Prostate gland (tissue), 2 donors: Measurements from ENCODE around the gene PTPRM. TPM values are rescaled to one million over a fixed set of nuclear protein-coding genes. Genes with fewer than 3 reads are reported as not detected.

Experiments used
- DNase-seq: peaks from one replicate; pipeline ENCODE4 v3.0.0-alpha.2; 2019; ENCODE audit warnings: low spot score
- H3K27ac ChIP-seq, 2 donors: fragments of 200-600 bp; sonication (generic); 2 replicates each; pipeline ENCODE4 v1.5.1; 2017 to 2019
- H3K27me3 ChIP-seq: fragments of 200-600 bp; sonication (generic); replicated peaks from 2 replicates; pipeline ENCODE4 v1.5.1; 2019; ENCODE audit not compliant: insufficient read depth
- H3K36me3 ChIP-seq, 2 donors: fragments of 200-600 bp; sonication (generic); 1 replicate in 1 of 2; 2 replicates in 1 of 2; pipeline versions ENCODE4 v1.5.1 to v1.8.1; 2017 to 2019
- H3K4me1 ChIP-seq: fragments of 200-600 bp; sonication (generic); replicated peaks from 2 replicates; pipeline ENCODE4 v1.5.1; 2019
- H3K4me3 ChIP-seq, 2 donors: fragments of 200-600 bp; sonication (generic); 2 replicates each; pipeline ENCODE4 v1.5.1; 2017 to 2019
- H3K9me3 ChIP-seq: fragments of 200-600 bp; sonication (generic); 2 replicates; pipeline ENCODE4 v1.5.1; 2017
- POLR2A ChIP-seq: fragments of 450-650 bp; IDR thresholded peaks from one replicate; pipeline ENCODE4 v1.6.1; 2016; ENCODE audit warnings: antibody characterized with exemption, mild to moderate bottlenecking
- POLR2AphosphoS5 ChIP-seq: sonication (generic); formaldehyde crosslinking; IDR thresholded peaks from one replicate; pipeline ENCODE4 v1.6.1; 2017; ENCODE audit warnings: antibody characterized with exemption
- WGBS: methylation state at CpG from one replicate; pipeline ENCODE4 v1.1.5; 2018; 5-methylcytosine and 5-hydroxymethylcytosine counted together
- intact Hi-C: fragments of 100-400 bp; cut with DNase I; formaldehyde crosslinking; loops from one replicate; pipeline ENCODE4 v1.14.2; 2022
- total RNA-seq, 2 donors: library from RNA; depleted of rRNA; stranded (reverse); fragments of >200 nt; gene quantifications; one replicate each; pipeline ENCODE4 v1.1.0, GENCODE V29; 2016
- TF ChIP-seq, protein P1 (sequence below), 4 experiments: fragments of 200-600 bp in 2 of 4; fragments of 450-650 bp in 2 of 4; sonication (generic) in 2 of 4; IDR thresholded peaks; 1 replicate in 3 of 4; 2 replicates in 1 of 4; pipeline ENCODE4 v1.5.1; 2016 to 2019; ENCODE audit warnings: antibody characterized with exemption in 4 of 4, mild to moderate bottlenecking in 2 of 4, moderate library complexity in 2 of 4

Gene PTPRM
- total RNA-seq, 2 donors from 2014 or later: 32.9 to 92.6 TPM

DNA sequence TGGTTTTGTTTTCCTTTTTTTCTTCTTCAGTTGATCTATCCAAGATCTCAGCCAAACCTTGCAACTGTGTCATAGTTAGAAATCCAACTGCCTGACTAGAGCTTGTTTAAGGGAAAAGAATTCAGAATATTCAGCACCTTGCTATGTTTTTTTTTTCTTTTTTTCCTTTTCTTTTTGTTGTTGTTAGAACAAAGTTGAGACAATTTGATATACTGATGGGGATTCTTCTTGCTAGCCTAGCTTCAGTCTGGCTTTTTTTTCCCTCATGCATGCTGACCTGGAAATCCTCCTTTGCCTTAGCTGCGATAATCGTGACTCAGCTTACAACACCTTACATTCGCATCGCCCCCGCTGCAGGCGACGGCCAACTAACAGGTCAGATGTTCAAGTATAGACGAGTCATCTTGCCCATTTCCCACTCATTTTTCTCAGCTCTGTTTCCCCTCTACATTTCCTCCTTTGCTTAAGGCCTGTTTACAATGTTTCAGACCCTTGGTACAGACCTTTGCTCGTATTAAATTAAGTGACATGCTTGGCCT is 554.9 kb downstream of the PTPRM start:
- 88% methylated on average over 9 of the region's 9 CpGs for WGBS
- intact Hi-C loops: no loop called here
- Histone ChIP-seq H3K27me3 (no peaks in the 10 kb centered on the region), H3K27ac (no peak overlapping the region), H3K4me3 (no peak overlapping the region), H3K4me1 (no peaks in the 10 kb centered on the region), H3K9me3 (no peaks in the 10 kb centered on the region), H3K36me3 (no peaks in the 10 kb centered on the region)
- TF ChIP-seq, protein P1, sequence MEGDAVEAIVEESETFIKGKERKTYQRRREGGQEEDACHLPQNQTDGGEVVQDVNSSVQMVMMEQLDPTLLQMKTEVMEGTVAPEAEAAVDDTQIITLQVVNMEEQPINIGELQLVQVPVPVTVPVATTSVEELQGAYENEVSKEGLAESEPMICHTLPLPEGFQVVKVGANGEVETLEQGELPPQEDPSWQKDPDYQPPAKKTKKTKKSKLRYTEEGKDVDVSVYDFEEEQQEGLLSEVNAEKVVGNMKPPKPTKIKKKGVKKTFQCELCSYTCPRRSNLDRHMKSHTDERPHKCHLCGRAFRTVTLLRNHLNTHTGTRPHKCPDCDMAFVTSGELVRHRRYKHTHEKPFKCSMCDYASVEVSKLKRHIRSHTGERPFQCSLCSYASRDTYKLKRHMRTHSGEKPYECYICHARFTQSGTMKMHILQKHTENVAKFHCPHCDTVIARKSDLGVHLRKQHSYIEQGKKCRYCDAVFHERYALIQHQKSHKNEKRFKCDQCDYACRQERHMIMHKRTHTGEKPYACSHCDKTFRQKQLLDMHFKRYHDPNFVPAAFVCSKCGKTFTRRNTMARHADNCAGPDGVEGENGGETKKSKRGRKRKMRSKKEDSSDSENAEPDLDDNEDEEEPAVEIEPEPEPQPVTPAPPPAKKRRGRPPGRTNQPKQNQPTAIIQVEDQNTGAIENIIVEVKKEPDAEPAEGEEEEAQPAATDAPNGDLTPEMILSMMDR (IDR thresholded peaks at IDR 0.05): no peak
- TF ChIP-seq POLR2AphosphoS5 (no peak), POLR2A (no peak)
- no peak for DNase-seq

DNA sequence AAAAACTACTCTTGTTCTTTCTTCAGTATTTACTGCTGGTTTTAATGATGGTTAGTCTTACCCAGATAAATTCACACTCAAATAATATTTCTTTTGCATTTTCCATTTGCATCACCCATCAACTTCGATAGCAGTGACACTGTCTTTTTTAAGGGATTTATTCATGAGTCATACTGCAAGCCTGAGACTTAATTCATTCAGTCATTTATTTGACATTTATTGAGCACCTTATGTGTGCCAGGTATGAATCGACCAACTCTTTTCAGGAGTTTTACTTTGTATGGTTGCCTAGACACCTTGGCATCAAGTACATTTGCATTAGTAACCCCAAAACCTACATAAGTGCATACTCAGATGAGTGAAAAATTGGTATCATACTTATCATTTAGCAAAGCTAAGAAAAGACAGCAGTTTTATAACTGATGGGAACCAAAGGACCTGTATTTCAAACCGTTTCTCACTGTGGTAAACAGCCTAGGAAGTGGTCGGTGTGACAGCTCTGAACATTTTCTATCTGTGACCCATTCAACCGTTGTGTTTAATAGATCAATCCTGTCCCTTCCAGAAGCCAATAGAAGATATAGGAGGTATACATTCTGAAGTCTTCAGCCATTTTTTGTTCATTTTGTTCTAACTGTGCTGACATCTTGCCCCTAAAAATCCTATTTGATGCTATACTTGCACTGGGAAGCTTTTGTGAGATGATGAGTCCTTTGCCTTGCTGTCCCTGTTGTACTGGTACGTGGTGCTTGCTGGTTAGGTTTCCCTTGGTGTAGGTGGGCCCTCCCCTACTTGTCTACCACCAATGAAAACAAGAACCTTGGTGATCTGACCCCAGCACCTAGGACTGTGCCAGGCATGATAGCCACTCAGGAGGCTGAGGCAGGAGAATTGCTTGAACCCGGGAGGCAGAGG is 557.4 kb downstream of the PTPRM start:
- no peak for DNase-seq
- Histone ChIP-seq H3K9me3 (no peaks in the 10 kb centered on the region), H3K36me3 (no peaks in the 10 kb centered on the region), H3K27ac (no peak overlapping the region), H3K27me3 (no peaks in the 10 kb centered on the region), H3K4me1 (no peaks in the 10 kb centered on the region), H3K4me3 (no peak overlapping the region)
- intact Hi-C loops: no loop called here
- no peak for TF ChIP-seq POLR2AphosphoS5
- no peak for TF ChIP-seq POLR2A
- TF ChIP-seq, protein P1 (IDR thresholded peaks at IDR 0.05): no peak
- 57% methylated on average over 7 of the region's 7 CpGs for WGBS

DNA sequence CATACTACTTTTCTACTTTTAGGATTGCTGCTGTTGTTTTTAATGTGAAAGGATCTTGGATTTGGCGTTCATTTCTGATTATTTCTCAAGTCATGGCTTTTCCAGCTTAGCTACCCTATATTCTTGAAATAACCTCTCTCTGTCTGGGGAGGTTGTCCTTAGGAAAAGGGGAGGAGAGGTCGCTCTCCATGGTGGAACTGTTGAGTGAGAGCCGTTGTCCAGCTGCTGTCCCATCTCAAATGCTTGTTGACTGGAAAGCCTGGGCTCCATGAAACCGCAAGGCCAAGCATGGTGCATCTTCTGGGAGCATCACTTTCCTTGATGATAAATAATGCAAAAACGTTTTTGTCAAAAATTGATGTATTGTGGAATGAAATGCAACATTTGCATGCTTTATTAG is 563.0 kb downstream of the PTPRM start:
- no peaks in the 10 kb centered on the region for H3K36me3 ChIP-seq
- H3K9me3 ChIP-seq: no peaks in the 10 kb centered on the region
- intact Hi-C loops: no loop called here
- WGBS: 84% methylated on average over 5 of the region's 5 CpGs
- no peak overlapping the region for H3K27ac ChIP-seq
- no peak overlapping the region for H3K4me3 ChIP-seq
- H3K27me3 ChIP-seq: no peaks in the 10 kb centered on the region
- H3K4me1 ChIP-seq: no peaks in the 10 kb centered on the region
- no peak for DNase-seq
- no peak for TF ChIP-seq POLR2A
- TF ChIP-seq, protein P1 (IDR thresholded peaks at IDR 0.05): no peak
- TF ChIP-seq POLR2AphosphoS5: no peak

DNA sequence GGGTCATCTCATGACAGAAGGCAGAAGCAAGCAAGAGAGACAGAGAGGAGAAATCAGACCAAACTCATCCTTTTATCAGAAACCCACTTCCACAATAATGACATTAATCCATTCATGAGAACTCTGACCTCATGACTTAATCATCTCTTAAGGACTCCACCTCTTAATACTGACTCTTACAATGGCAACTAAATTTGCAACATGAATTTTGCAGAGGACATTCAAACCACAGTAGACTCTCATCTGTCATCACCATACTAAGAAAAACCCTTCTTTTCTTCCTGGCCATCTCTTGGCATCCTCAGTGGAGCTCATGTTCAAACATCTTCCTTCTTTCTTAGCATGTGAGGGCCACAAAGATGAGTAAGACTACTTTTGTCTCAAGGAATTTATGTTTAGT is 565.9 kb downstream of the PTPRM start:
- no peaks in the 10 kb centered on the region for H3K27me3 ChIP-seq
- no peaks in the 10 kb centered on the region for H3K4me1 ChIP-seq
- intact Hi-C loops: no loop called here
- no peaks in the 10 kb centered on the region for H3K9me3 ChIP-seq
- TF ChIP-seq POLR2A (no peak), POLR2AphosphoS5 (no peak)
- TF ChIP-seq, protein P1 (IDR thresholded peaks at IDR 0.05): no peak
- no peaks in the 10 kb centered on the region for H3K36me3 ChIP-seq
- H3K4me3 ChIP-seq: no peak overlapping the region
- no peak overlapping the region for H3K27ac ChIP-seq
- DNase-seq: no peak

DNA sequence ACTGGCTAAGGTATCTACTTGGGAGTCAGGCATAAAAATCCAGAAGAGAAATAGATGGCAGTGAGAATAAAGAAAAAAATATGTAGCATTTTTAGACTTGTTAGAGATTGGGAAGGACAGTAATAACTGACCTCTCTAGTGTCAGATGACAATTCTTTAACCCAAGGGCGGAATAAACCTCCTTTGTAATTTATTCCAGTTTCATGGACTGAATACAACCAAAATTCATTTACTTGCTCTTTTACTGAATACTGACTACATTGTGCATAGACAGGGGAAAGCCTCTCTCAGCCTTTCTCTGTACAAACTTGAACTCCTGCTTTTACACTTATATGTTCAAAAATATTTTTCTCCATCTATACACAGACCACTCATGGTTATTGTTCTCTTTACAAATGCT is 566.8 kb downstream of the PTPRM start:
- H3K9me3 ChIP-seq: no peaks in the 10 kb centered on the region
- WGBS: 88% methylated on average over 1 of the region's 1 CpG
- no peak overlapping the region for H3K27ac ChIP-seq
- TF ChIP-seq POLR2A (no peak), POLR2AphosphoS5 (no peak)
- TF ChIP-seq, protein P1 (IDR thresholded peaks at IDR 0.05): no peak
- H3K27me3 ChIP-seq: no peaks in the 10 kb centered on the region
- intact Hi-C loops: no loop called here
- no peak for DNase-seq
- H3K4me1 ChIP-seq: no peaks in the 10 kb centered on the region
- no peak overlapping the region for H3K4me3 ChIP-seq
- H3K36me3 ChIP-seq: no peaks in the 10 kb centered on the region
